Measurements from ENCODE around the gene DDX39B.

- TF ChIP-seq EP300 (IDR thresholded peaks at IDR 0.05), result no peak
- no peak for TF ChIP-seq POLR2AphosphoS5 (IDR thresholded peaks at IDR 0.05)
- TF ChIP-seq CTCF (IDR thresholded peaks at IDR 0.05), result no peak
Observed at GRCh38 chr6:31586599-31587281, 44.9 kb upstream of the DDX39B start.

Measured in suprapubic skin (tissue), 4 donors.